Endothelial cell of umbilical vein (primary cell): ENCODE results near the gene PI4KB. TPM values are rescaled to one million over a fixed set of nuclear protein-coding genes. Genes with fewer than 3 reads are reported as not detected.

Experiments
- BruUV-seq: library from RNA; stranded (reverse); fragments of 400-500 nt; replicated peaks from 2 replicates; lab custom pipeline; 2021; lab: Mats Ljungman, UMichigan
- CTCF ChIA-PET: fragments of 300-600, 350-600 bp; sonication (Branson Sonifier 250); formaldehyde crosslinking; loops from one replicate; lab custom pipeline; 2021; ENCODE audit warnings: antibody characterized with exemption, inconsistent platforms; lab: Charles Lee
- POLR2A ChIA-PET: fragments of 300-600, 350-600 bp; sonication (Branson Sonifier 250); formaldehyde crosslinking; loops from one replicate; lab custom pipeline; 2021; ENCODE audit warnings: antibody characterized with exemption, inconsistent platforms; lab: Charles Lee
- DNase-seq: peaks from one replicate; pipeline ENCODE4 v3.0.0-alpha.2; 2011; ENCODE audit warnings: low read depth, low spot score
- FAIRE-seq: peaks from 2 replicates; lab custom pipeline; 2011; peaks lifted over from hg19 to GRCh38; lab: Jason Lieb, UNC
- H2AFZ ChIP-seq: 2 replicates; pipeline ENCODE4 v1.6.0; 2012; ENCODE audit warnings: low read depth, low read length, control low read depth, inconsistent platforms
- H3K27ac ChIP-seq: 2 replicates; pipeline ENCODE4 v1.5.1; 2011; ENCODE audit warnings: low read depth, mild to moderate bottlenecking, control low read depth, low read length, moderate library complexity; ENCODE audit not compliant: insufficient read depth
- H3K27me3 ChIP-seq, 2 experiments: 2 replicates each; pipeline versions ENCODE4 v1.6.0 to v1.6.1; 2011; ENCODE audit warnings: low read length in 2 of 2, mixed read lengths in 1 of 2; ENCODE audit not compliant: control insufficient read depth in 2 of 2, insufficient read depth in 2 of 2
- H3K36me3 ChIP-seq, 2 experiments: 2 replicates in 1 of 2; 3 replicates in 1 of 2; pipeline ENCODE4 v1.5.1; 2011; ENCODE audit warnings: low read length in 2 of 2, mild to moderate bottlenecking in 1 of 2, moderate library complexity in 1 of 2; ENCODE audit not compliant: control insufficient read depth in 2 of 2, insufficient read depth in 2 of 2; ENCODE audit errors: extremely low read depth in 1 of 2
- H3K4me1 ChIP-seq: 3 replicates; pipeline ENCODE4 v1.5.1; 2011; ENCODE audit warnings: mild to moderate bottlenecking, low read length; ENCODE audit not compliant: control insufficient read depth, insufficient read depth; ENCODE audit errors: extremely low read depth
- H3K4me2 ChIP-seq: 2 replicates; pipeline ENCODE4 v1.6.1; 2011; ENCODE audit warnings: low read length, control low read depth, mixed read lengths; ENCODE audit not compliant: insufficient read depth
- H3K4me3 ChIP-seq, 3 experiments: fragments of 200-600 bp in 1 of 3; sonication (generic), shearing (Covaris generic) in 1 of 3; replicated peaks in 1 of 3; 2 replicates each; pipeline ENCODE4 v1.5.1; 2011 to 2016; ENCODE audit warnings: control low read depth in 3 of 3, low read length in 3 of 3, mild to moderate bottlenecking in 2 of 3, inconsistent platforms in 1 of 3, low read depth in 1 of 3, moderate library complexity in 1 of 3; ENCODE audit not compliant: insufficient read depth in 1 of 3
- H3K79me2 ChIP-seq: 2 replicates; pipeline ENCODE4 v1.6.0; 2012; ENCODE audit warnings: low read length, inconsistent platforms; ENCODE audit not compliant: control insufficient read depth, insufficient read depth
- H3K9ac ChIP-seq: replicated peaks from 2 replicates; pipeline ENCODE3; 2011; ENCODE audit warnings: low read length, control low read depth; ENCODE audit not compliant: insufficient read depth; ENCODE audit errors: extremely low read depth
- H3K9me1 ChIP-seq: replicated peaks from 3 replicates; pipeline ENCODE4 v1.6.0; 2011; ENCODE audit warnings: mild to moderate bottlenecking, low read length; ENCODE audit not compliant: control insufficient read depth, insufficient read depth; ENCODE audit errors: extremely low read depth
- H3K9me3 ChIP-seq: replicated peaks from 2 replicates; pipeline ENCODE4 v1.5.1; 2012; ENCODE audit warnings: low read length, inconsistent platforms; ENCODE audit not compliant: control insufficient read depth, insufficient read depth
- H4K20me1 ChIP-seq: replicated peaks from 2 replicates; pipeline ENCODE3; 2011; ENCODE audit warnings: mild to moderate bottlenecking, low read length; ENCODE audit not compliant: control insufficient read depth, insufficient read depth; ENCODE audit errors: extremely low read depth
- JUN ChIP-seq: IDR thresholded peaks from 2 replicates; pipeline ENCODE4 v1.6.1; 2011; ENCODE audit warnings: borderline replicate concordance, low read depth; ENCODE audit not compliant: insufficient read length, insufficient read depth
- MAX ChIP-seq: IDR thresholded peaks from 2 replicates; pipeline ENCODE4 v1.6.1; 2011; ENCODE audit not compliant: insufficient read depth, insufficient read length
- dilution Hi-C: fragments of 300-500 bp; cut with MboI; formaldehyde crosslinking; loops from one replicate; pipeline ENCODE4 v1.15.0; 2019; ENCODE audit warnings: low sequenced_read_pairs; ENCODE audit not compliant: extremely low pct_ligation_motif_present
- intact Hi-C: fragments of 100-400 bp; cut with micrococcal nuclease; formaldehyde crosslinking; loops from one replicate; pipeline ENCODE4 v1.10.0; 2022
- polyA plus RNA-seq, 4 experiments: library from polyadenylated mRNA; depleted of rRNA in 3 of 4; stranded (reverse) in 3 of 4; unstranded in 1 of 4; fragments of >200 nt; gene quantifications; 2 replicates each; pipeline versions ENCODE4 v1.2.1 to v1.2.3, GENCODE V29; 2011 to 2012; ENCODE audit warnings: missing spikeins in 1 of 4
- total RNA-seq: library from RNA; stranded (reverse); gene quantifications from 2 replicates; pipeline ENCODE4 v1.2.3, GENCODE V29; 2021

Gene PI4KB
- total and polyA plus RNA-seq, 2 donors (not counting 3 experiments of a cell fraction or from before 2014, with no cell fraction given): 60.9 to 67.8 TPM

GRCh38 chr1:151309811-151310323 is 17.3 kb downstream of the PI4KB start:
- H3K4me2 ChIP-seq: no peak overlapping the region
- intact Hi-C loops: no loop called here

GRCh38 chr1:151294742-151295462 is 32.3 kb downstream of the PI4KB start:
- ChIA-PET POLR2A (no interaction called here), CTCF (interaction anchor here (1.0 to 22.0 kb wide), 2 partner anchors 44 to 195 kb away, joined by 3 to 674 read pairs; no protein-coding TSS in a partner anchor)
- intact Hi-C loops: no loop called here
- peaks cover 17 to 59% of the 10 kb centered on the region in 2 experiments for H3K36me3 ChIP-seq
- no peak overlapping the region for H3K27ac ChIP-seq
- H3K79me2 ChIP-seq: no peaks in the 10 kb centered on the region
- DNase-seq: no peak
- H3K27me3 ChIP-seq: no peaks in the 10 kb centered on the region
- no peak overlapping the region for H3K9ac ChIP-seq
- H3K9me3 ChIP-seq: no peaks in the 10 kb centered on the region
- H2AFZ ChIP-seq: no peak overlapping the region
- no peak overlapping the region for H3K4me2 ChIP-seq
- dilution Hi-C loops: no loop called here
- no peaks in the 10 kb centered on the region for H3K9me1 ChIP-seq
- no peak overlapping the region for H3K4me3 ChIP-seq
- no peak for TF ChIP-seq JUN
- BruUV-seq: no TSS peak
- no peaks in the 10 kb centered on the region for H4K20me1 ChIP-seq
- no peak for FAIRE-seq
- no peaks in the 10 kb centered on the region for H3K4me1 ChIP-seq

More at GRCh38 chr1:151309811-151310323, 17.3 kb downstream of the PI4KB start:
- no peak overlapping the region for H3K27ac ChIP-seq
- peaks cover 18% of the 10 kb centered on the region for H3K79me2 ChIP-seq
- CTCF ChIA-PET: interaction anchor here (0.9 to 22.0 kb wide), 4 partner anchors 8 to 425 kb away, joined by 3 to 674 read pairs (median 42); no protein-coding TSS in a partner anchor
- no peaks in the 10 kb centered on the region for H3K27me3 ChIP-seq
- dilution Hi-C loops: no loop called here
- H3K4me3 ChIP-seq: no peak overlapping the region
- no peak overlapping the region for H2AFZ ChIP-seq
- peaks cover 37% of the 10 kb centered on the region for H3K4me1 ChIP-seq
- no peak for TF ChIP-seq MAX
- no peaks in the 10 kb centered on the region for H3K9me1 ChIP-seq
- H3K9ac ChIP-seq: no peak overlapping the region
- FAIRE-seq (no peak), DNase-seq (no peak)
- no peaks in the 10 kb centered on the region for H3K9me3 ChIP-seq
- H4K20me1 ChIP-seq: no peaks in the 10 kb centered on the region
- BruUV-seq: no TSS peak
- H3K36me3 ChIP-seq: peaks cover 18 to 35% of the 10 kb centered on the region in 2 experiments
- POLR2A ChIA-PET: no interaction called here
